ENCODE measurements around the gene RHPN2.
A peak's percentile ranks its signal among the peaks of the same experiment; 100 is the strongest.
"Not testable (repeated sequence)": the region's sequence is repeated elsewhere in the genome, so short reads cannot be mapped to it uniquely, and the experiment has no call there.

The RHPN2 gene

GRCh38 chr19:33063753-33064457 is 783 bp downstream of the RHPN2 start:
- DNase-seq, result no peak

DNA sequence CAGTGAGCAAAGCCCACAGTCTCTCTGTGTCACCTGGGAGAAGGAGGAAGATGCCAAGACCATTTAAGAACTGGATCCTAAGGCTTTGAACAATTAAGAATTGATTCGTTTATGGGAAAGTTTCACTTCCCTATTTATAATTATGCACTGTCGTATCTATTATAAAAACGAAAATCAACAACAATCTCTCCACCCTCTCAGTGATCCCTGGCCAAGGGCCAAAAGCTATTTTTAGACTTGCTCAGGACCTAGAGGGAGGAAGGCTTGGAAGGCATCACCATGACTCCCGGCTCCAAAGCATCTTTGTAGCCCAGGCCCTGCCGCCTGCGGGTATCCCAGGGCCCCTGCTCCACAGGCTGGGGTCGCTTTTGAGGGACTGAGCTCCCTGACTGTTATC is 1.3 kb downstream of the RHPN2 start:
- no peak for DNase-seq

DNA sequence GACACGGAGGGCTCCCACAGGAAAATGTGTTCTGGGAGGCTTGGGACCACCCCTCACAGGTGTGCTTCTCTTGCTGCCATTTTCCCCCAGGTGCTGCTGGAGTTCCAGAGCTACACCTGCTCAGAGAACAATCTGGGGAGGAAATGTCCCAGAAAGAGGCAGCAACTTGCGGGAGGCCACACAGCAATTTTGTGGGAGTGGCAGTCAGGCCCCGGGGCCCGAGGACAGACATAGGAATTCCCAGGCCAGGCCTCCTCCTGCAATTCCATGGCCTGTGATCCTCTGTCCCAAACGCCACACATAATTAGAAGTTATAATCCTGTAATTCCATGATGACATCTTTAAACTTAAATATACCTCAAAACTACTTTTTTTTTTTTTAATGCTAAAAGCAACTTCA is 1.8 kb downstream of the RHPN2 start:
- DNase-seq, result no peak

- DNase-seq, result no peak
Measured at GRCh38 chr19:33060586-33060985, 4.1 kb downstream of the RHPN2 start.

DNA sequence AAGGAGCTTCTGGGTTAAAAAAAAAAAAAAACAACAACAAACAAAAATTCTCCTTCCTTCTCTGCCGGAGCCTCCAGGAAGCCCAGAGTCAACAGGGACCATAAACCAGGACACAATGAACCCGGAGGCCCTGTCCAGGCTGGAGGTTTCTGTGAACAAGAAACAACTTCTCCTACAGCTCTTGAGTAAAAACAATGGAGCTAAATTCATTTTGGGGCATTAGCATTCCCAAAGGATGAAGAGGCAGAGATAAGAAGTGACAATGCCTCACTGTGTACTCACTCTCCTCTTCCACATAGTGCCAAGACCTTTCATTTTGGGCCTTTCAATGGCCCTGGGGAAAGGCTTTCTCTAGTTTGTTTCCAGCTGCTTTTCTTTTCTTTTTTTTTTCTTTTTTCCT is 9.0 kb downstream of the RHPN2 start:
- DNase-seq, result no peak

DNA sequence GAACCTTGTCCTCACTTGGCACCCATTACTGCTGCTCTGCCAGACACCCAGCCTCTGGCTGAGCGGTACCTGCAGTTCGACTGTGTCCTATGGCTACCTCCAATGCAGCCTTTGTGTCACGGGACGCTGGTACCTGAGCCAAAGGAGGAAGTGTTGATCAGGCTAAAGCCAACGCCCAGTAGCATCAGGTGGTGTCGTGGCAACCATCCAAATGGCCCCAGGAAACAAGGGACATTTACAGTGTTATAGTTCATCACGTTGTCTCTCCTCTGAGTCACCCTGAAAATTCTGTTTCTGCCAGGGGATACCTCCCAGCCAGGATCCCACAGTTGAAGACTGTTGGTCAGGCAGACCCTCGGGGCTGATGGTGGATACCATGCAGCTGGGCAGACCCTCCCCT is 10.1 kb downstream of the RHPN2 start:
- DNase-seq, result no peak

GRCh38 chr19:33052352-33052972 is 12.2 kb downstream of the RHPN2 start:
- DNase-seq, result no peak

DNA sequence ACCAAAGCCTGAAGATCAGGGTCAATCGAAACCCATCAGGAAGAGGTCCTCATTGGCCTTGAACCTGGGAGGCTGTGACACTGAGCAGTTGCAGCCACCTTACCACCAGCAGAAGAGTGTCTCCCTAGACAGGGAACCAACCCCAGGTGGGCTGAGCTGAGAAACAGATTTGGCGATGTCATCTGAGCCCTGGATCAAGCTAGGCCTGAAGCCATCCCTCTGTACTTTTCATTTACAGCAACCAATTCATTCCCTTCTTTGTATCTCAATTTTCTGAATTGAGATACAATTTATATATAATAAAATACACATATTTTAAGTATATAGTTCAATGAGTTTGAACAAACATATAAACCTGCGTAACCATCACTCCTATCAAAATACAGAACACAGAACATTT is 14.6 kb downstream of the RHPN2 start:
- DNase-seq, result no peak

DNA sequence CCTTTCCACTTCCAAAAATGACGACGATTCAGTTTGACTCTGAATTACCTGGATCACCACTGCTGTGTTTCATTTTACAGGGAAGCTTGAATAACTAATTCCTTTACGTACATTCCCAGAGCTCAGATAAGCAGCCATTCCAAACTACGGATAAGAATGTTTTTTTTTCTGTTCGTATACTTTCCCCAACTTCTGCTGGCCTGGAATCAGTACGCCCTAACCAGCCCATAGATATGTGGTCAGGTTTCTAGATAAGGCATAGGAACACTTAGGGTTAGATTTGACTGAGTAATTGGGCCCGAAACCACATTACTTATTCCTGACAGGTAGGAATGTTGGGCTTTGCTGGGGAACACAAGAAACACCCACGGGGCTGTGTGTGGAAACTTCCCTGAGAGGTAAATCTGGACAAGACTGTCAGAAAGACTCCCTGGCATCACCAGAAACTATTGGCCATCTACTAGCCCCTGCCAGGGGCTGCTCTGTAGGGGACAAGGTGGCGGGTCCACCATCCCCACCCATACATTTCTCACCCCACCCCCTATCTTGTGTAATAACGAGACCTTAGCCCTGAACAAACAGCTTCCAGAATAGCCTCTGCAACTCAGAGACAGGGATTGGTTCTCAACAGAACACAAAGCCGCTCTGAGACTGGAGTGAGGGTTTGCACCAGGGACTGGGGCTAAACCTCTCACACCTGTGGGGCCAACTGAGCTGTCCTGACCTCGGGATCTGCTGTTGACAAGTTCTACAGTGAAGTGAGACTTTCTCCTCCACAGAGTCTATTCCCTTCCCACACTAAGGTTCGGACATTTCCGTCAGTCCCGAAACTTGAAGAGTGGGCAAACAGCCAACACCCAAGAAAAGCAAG is 15.6 kb downstream of the RHPN2 start:
- no peak for DNase-seq

DNA sequence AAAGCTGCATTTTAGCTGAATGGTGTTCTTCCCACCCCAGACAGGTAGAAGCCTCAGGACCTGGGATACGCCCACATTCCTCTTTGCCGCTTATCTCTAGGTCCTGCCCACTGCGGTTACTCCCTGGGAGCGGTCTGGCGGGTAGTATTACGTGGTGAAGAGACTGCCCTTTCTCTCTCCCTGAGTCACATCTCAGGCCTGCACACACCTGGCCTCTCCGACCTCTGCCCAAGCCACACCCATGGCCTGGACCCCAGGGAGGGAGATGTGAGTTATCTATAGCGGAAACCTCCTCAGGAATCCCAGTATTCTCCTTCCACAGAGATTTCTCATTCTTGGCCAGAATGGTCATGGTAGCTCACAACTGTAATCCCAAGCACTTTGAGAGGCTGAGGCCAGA is 17.3 kb downstream of the RHPN2 start:
- DNase-seq, result no peak

DNA sequence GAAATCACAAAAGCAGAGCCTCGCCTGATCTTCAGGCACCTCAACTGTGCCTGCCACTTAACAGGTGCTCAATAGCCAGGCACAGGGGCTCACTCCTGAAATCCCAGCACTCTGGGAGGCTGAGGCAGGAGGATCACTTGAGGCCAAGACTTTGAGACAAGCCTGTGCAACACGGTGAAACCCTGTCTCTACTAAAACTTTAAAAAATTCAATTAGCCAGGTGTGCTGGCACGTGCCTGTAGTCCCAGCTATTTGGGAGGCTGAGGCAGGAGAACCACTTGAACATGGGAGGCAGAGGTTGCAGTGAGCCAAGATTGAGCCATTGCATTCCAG is 22.9 kb downstream of the RHPN2 start:
- DNase-seq, result not testable (repeated sequence)

GRCh38 chr19:33040994-33041827 is 23.5 kb downstream of the RHPN2 start:
- no peak for DNase-seq

DNA sequence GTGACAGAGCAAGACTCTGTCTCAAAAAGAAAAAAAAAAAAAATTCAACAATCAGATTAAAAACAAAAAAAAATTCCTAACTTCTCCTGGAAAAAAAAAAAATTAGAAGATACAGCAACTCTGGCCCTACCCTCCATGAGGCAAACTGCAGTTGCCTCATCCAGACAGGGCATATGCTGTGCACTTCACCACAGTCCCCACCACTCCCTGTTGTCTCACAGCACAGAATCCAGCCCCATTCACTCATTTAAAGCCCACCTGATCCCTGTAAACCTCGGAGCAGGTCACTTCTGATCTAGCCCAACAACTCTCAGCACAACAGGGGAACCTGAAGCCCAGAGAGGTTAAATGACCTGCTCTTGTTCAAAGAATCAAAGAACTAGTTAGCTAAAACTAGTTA is 24.9 kb downstream of the RHPN2 start:
- DNase-seq, result no peak

GRCh38 chr19:33039108-33039599 is 25.5 kb downstream of the RHPN2 start:
- DNase-seq, result peak; percentile 20

- not testable (repeated sequence) for DNase-seq
Measured at GRCh38 chr19:33037168-33038025, 27.3 kb downstream of the RHPN2 start.

- DNase-seq, result not testable (repeated sequence)
Measured at GRCh38 chr19:33036370-33037167, 28.1 kb downstream of the RHPN2 start.

DNA sequence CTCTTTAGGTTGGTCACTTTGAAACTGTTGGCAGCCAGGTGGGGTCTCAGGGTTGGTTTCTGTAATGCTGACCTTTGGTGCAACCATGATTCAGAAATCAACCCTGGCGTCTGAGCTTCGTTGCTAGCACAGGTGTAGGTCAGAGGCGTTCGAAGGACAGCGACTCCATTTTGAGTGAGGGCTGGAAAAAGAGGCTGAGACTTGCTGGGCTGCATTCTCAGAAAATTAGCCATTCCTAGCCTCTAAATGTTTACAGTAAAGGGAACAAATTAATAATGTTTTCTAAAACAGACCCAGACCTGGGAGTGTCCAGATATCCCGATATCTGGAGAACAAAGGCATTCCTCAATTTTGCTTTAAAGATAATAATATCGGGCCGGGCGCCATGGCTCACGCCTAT is 29.2 kb downstream of the RHPN2 start:
- no peak for DNase-seq

DNA sequence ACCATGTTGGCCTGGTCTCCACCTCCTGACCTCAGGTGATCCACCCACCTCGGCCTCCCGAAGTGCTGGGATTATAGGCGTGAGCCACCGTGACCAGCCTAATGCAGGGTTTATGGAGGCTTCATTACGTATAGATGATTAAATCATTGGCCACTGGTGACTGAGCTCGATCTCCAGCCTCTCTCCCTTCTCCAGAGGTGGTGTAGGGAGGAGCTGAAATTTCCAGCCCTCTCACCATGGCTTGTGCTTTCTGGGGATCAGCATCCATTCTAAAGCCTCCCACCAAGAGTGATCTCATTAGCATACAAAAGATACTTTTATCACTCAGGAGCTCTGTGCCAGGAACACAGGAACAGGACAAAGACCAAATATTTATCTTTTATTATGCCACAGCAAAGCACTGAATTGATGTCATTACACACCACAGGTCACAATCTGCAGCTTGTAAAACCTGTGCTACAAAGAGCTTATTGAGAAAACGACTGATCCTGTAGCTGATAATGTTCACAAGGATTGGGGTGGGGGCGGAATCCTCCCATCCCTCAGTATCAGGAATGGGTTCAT is 32.4 kb downstream of the RHPN2 start:
- no peak for DNase-seq

GRCh38 chr19:33029746-33030303 is 34.9 kb downstream of the RHPN2 start:
- no peak for DNase-seq

GRCh38 chr19:33026602-33027001 is 38.1 kb downstream of the RHPN2 start:
- not testable (repeated sequence) for DNase-seq
